ENCODE measurements around the gene PPP2R2D. TPM values are rescaled to one million over a fixed set of nuclear protein-coding genes. Genes with fewer than 3 reads are reported as not detected.

Gene PPP2R2D
- total RNA-seq, 1 donor from 2014 or later: 39.1 TPM

DNA sequence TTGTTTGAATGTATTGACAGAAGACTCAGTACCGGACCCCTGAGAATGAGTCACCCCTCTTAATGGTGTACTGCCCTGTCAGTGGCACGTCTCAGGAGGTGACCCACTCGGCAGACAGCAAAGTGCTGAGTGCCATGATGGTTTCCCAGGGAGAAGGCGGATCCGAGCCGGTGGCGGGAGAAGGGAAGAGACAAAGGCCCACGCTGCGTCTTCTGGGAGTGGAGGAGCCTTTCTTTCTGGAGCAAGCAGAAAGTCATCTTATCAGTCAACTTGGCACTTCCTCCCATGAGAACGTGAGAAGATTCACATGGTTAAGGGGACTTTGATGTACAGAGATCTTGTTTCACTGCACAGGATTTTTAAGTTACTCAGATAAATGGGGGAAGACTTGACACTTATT is 14.6 kb upstream of the PPP2R2D start:
- intact Hi-C loops (cut with micrococcal nuclease): no loop called here

DNA sequence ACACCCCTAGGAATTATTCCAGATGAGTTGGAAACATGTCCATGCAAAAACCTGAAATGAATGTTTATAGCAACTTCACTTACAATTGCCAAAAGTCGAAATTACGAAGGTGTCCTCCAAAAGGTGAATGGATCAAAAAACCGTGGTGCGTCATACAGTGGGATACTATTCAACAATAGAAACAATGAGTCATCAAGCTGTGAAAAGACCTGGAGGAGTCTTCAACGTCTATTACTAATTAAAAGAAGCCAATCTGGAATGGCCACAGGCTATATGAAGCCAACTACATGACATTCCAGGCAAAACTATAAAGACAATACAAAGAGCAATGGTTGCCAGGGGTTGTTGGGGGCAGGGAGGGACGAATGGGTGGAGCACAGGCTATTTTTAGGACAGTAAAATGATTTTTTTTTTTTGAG is 12.6 kb upstream of the PPP2R2D start:
- intact Hi-C loops (cut with micrococcal nuclease): no loop called here

DNA sequence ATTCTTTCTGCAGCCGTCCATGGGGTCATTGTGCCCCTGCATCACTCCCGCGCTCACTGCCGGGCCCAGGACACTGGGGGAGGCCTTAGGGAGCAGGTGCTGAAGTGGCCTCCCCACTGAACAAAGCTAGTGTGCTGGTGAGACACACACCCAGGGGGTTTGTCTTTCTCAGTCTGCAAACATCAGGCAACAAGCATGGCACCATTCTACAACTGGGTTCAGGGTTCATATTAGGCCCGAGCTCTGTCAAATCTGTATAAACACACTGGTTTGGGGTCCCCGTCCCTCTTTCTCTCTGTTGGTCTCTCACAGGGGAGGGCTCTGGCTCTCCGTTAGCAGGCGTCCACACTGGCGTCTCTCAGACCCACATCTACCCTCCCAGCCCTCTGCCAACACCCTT is 11.1 kb upstream of the PPP2R2D start:
- intact Hi-C loops (cut with micrococcal nuclease): no loop called here

DNA sequence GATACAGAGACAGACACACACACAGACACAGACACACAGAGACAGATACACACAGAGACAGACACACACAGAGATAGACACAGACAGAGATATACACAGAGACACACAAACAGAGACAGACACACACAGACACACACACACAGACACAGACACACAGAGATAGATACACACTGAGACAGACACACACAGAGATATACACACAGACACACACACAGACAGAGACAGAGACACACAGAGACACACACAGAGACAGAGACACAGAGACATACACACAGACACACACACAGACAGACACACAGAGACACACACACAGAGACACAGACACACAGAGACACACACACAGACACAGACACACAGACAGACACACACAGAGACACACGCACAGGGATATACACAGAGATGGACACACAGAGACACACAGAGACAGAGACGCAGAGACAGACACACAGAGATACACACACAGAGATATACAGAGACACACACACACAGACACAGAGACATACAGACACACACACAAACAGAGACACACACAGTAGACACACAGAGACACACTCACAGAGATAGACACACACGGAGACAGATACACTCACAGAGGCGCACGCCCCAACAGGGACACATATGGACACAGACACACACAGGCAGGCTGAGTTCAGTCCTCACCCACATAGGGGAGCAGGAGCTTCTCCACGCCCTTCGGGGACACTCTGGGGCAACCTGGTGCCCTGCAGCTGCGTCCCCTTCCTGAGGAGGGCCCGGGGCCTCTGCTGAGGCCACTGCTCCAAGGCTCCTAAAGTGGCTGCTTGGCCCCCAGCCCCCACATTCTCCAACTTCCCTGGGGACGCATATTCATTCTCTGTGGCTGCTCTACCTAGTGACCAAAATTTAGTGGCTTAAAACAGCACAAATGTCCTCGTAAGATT is 10.3 kb upstream of the PPP2R2D start:
- intact Hi-C loops (cut with micrococcal nuclease): no loop called here

DNA sequence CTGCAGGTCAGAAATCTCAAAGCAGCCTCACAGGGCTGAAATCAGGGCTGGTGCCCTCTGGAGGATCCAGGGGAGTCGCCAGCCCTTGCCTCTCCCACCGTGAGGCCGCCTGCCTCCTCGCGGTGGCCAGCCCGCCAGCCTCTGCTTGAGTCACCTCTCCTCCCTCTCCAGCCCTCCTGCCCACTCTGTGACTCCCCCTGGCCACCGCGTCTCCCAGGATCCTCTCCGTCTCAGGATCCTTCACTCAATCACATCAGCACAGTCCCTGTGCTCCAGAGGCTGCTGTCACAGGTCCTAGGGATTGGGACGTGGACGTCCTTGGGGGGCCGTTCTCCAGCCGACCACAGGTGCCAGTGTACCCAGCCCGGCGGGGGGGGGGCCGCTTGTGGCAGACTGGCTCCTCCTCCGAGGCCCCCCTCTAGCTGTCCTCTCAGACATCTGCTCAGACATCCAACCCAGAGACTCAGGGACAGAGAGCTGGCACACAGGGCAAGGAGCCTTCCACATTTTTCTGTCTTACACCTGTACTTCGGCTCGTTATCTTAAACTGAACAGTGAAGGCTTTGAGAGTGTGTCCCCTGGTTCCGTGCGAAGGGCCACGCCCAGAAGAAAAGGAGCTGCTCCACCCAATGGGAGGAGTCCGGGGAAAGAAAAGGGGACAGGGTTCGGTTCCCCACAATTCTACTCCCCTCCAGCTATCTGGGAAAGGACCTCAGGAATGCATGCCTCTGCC is 9.4 kb upstream of the PPP2R2D start:
- intact Hi-C loops (cut with micrococcal nuclease): no loop called here

DNA sequence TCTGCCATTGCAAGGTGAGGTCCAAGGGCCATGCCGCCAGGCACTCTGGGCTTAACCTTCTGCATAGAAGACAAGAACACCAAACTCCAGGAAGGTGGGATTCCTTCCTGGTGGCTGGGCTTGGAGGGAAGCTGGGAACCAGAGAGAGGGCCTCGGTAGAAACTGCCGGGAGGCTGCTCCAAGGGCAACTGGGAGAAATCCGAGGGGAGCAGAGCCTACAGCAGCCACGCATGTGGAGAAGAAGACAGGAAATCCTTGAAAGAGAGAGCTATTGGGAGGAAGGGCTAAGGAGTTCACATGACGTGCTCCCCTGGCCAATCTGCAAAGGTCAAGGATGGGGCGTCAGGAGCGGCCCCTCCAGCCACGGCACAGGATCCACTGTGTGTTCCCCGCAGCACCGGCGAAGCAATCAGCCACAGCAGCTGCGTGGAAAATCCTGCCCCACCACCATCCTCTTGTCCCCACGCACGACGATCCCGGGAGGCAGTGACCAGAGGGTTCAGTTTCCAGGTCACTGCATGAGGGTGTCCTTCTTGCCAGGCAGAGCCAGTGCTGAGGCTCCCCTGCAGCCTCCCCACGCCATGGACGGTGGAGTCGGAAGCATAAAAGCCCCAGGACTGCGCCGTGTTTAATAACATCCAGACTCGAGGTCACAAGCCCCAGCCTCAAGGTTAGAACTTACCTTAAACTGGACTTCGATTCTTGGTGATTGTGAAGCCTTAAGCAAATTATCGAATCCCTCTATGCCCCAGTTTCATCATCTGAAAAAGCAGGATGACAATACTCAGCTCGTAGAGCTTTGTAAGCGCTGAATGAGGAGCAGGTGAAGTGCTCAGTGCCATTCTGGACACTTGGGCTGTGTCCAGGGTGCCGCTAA is 8.6 kb upstream of the PPP2R2D start:
- intact Hi-C loops (cut with micrococcal nuclease): no loop called here

DNA sequence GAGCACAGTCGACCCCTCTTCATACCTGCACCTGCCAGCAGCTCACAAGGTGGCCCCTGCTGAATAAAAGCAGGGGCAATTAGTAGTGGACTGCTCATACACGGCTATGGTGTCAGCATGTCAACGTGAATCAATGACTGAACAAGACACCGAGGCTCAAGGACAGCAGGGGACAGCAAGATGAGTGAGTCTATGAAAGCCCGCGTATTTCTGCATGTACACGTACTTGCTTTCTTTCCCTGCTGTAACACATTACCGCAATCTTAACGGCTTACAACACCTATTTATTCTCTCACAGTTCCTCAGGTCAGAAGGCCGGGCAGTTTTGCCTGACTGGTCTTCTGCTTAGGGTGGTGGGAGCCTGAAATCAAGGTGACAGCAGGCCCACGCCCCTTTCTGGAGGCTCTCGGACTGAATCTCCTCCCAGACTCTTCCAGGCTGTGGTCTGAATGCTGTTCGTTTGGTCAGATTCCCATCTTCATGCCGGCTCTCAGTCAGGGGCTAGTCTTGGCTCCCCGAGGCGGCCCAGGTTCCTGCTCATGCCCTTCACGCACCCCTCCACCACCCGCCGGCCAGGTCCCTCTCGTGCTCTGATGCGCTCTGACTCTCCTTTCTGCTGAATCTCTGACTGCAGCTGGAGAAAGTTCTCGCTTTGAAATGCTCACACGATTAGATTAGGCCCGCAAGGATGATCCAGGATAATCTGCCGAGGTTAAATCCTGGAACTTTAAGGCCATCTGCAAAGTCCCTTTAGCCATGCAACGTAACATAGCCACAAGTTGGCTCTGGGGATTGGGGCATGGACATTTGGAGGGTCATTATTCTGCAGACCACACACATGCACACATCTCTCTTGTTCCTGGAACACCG is 7.8 kb upstream of the PPP2R2D start:
- intact Hi-C loops (cut with micrococcal nuclease): no loop called here

DNA sequence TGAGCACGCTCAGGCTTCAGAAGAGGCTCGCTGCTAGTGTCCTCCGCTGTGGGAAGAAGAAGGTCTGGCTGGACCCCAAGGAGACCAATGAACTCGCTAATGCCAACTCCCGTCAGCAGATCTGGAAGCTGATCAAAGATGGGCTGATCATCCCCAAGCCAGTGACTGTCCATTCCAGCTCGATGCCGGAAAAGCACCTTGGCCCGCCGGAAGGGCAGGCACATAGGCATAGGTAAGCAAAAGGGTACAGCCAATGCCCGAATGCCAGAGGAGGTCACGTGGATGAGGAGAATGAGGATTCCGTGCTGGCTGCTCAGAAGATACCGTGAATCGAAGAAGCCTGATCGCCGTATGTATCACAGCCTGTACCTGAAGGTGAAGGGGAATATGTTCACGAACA is 5.7 kb upstream of the PPP2R2D start:
- intact Hi-C loops (cut with micrococcal nuclease): no loop called here

DNA sequence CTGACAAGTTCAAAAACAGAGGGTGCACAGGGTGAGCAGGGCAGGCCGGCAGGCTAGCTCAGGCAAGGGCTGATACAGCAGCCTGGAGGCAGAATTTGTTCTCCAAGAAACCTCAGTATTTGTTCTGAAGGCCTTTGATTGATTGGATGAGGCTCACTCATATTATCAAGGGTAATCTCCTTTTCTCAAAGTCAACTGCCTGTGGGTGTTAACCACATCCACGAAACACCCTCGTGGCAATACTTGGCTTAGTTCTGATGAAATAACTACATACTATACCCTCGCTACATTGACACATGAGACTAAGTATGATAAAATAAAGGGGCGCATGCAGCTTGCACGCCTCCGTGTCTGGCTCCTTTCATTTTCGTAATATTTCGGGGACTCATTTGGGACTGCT is 4.4 kb upstream of the PPP2R2D start:
- intact Hi-C loops (cut with micrococcal nuclease): no loop called here

DNA sequence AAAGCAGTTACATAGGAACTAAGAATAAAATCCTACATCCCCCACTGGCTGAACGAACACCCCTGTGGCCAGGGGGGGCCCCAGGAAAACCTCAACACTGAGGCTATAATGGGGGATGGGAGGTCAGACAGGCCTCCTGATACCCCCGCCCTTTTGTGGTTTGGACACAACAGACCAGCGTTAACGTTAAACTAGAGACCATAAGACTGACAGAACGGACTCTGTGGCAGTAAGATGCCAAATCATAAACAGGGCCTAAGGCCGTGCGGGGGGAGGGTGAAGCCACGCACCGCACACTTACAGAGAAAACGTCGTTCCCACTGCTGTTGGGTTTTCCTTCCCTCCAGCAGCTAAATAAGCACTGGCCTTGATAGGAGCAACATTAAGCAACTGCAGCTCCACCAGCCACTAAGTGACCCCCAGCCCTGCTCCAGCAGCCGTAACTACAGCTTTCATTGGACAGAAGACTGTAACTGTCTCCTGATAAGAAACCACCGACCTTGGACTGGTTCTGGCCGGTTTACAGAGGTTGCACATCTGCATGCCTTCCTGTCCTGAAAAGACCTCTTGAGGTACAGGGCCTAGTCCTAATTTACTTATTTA is 3.4 kb upstream of the PPP2R2D start:
- intact Hi-C loops (cut with micrococcal nuclease): no loop called here

DNA sequence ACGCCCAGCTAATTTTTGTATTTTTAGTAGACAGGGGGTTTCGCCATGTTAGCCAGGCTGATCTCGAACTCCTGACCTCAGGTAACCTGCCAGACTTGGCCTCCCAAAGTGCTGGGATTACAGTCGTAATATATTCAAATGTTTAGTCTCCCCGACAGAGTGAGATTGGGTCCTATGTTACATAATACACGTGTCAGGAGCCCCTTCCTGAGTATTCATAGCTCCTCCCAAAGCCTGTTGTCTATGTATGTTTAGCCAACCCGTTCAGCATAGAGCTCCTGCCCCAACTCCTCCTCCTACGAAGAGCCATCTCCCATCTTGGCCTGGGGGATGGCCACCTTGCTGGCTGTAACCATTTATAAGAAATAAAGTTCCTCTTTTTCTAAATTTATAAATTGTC is 2.7 kb upstream of the PPP2R2D start:
- intact Hi-C loops (cut with micrococcal nuclease): no loop called here

DNA sequence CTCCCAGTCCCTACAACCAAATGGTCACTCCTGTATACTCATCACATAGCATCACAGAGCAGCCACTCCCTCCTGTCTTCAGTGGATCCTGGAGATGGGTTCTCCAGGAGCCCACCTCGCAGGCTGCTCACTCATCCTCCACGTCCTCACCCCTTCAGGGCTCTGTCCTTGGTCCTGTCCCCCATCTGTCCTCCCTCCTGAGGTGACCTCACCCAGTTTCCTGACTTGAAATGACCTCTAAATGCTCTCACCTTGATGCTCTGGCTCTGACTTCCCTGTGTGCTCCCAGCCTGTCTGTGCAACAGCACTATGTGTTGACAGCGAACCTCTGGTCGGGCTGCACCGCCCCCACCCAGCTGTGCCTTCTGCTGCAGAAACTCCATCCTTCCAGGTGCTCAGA is 2.1 kb upstream of the PPP2R2D start:
- intact Hi-C loops (cut with micrococcal nuclease): no loop called here

DNA sequence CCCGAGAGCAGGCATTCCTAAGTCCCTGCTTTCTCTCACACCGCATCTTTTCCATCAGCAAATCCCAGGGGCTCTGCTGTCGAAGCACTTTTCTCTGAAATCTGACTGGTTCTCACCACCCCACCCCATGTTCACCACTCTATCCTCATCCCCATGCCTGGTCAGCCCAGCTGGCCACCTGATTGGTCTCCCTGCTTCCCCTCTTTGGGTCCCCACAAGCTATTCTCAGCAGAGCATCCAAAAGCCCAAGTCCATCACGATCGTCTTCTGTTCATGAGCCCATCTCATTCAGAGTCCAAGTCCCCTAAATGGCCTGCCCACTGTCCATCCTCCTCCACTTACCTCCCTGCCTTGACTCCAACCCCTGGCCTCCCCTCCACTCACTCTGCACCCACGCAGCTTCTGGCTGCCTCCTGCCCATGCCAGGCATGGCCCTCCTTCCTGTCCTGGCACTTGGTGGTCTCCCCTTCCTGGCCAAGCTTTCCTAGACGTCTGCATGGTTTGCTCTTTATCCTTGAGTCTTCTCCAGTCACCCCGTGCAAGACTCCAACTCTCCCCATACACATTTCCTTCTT is 1.6 kb upstream of the PPP2R2D start:
- intact Hi-C loops (cut with micrococcal nuclease): no loop called here

DNA sequence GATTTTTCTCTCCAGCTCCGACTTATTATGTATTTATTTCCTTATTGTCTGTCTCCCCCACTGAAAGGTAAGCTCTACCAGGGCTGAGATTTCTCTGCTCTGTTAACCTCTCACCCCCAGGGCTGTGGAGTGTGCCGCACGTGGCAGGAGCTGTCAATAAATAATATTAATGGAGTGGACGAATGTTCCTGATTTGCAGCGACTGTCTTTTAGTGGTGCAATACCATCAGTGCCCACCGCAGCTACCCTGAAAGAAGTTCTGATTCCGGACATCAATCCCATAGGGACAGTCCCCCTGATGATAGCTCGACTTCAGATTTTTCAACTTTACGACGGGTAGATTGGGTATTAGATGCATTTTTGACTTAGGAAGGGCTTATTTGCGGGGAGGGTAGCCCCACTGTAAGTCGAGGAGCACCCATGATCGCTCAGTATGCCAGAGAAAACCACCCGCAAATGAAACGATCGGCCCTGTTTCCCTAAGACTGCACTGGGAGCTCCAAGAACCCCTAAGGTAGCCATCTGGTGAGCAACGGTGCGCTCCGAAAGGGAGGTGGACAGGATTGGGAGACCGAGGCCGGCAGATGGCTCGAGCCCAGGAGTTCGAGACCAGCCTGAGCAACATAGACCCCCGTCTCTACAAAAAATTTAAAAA is 986 bp upstream of the PPP2R2D start:
- intact Hi-C loops (cut with micrococcal nuclease): loop anchor here (1.0 to 5.0 kb wide), 11 partner anchors 15 to 1760 kb away; partner anchors contain the start of genes BNIP3, INPP5A, LRRC27 and TUBGCP2

DNA sequence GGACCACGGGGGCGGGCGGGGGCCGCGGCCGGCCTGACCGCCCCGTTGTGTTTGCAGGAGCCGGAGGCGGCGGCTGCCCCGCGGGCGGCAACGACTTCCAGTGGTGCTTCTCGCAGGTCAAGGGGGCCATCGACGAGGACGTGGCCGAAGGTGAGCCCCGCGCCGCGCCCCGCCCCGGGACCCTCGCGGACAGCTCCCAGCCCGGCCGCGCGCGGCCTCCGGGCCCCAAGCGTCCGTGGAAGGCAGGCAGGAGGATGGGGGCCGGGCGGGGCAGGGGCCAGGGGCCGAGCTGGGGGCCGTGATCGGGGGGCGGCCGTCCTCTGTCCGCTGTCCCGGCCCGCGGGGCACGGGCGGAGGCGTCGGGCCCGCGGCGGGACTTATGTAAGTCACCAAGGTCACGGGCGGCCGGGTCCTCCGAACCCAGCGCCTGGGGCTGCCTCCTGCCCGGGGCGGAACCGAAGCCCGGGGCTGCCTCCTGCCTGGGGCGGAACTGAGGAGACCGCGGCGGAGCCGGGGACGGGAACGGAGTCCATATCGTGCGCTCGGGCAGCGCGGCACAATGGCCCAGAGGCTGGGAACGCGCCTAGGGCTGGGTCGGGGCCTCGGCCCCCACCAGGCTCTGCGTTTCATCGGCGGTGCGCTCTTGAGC is 497 bp downstream of the PPP2R2D start:
- intact Hi-C loops (cut with micrococcal nuclease): loop anchor here (2.0 to 5.0 kb wide), 4 partner anchors 121 to 1407 kb away; partner anchors contain the start of genes LRRC27, TUBGCP2 and ZNF511

DNA sequence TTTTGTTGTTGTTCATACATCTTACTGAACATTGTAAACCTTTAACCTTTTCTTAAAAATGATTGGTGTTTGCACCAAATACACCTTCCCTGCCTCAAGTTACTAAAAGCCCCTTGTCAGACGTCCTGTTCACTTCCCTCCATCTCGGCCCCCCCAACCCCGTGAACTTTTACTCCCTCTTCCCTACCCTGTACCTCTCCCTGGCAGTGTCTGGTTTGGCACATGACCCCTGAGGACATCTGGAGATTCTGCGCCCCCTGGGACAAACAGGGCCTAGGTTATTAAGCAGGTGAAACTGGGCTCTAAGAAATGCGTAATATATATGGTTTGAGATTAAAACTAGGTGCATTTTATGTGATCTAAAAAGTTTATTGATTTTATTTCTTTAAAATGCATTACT is 1.4 kb downstream of the PPP2R2D start:
- intact Hi-C loops (cut with micrococcal nuclease): loop anchor here (5.0 kb wide), 3 partner anchors 120 to 545 kb away; partner anchors contain the start of gene LRRC27

DNA sequence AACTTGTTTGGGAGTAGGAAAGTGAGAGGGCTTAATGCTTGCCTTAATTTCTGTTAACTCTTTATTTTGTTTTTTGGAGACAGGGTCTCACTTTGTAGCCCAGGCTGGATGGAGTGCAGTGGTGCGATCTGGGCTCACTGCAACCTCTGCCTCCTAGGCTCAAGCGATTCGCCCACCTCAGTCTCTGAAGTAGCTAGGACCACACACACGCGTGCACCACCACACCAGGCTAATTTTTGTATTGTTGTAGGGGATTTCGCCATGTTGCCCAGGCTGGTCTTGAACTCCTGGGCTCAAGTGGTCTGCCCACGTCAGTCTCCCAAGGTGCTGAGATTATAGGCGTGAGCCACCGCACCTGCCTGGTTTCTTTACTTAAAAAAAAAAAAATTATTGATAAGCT is 1.9 kb downstream of the PPP2R2D start:
- intact Hi-C loops (cut with micrococcal nuclease): loop anchor here (5.0 kb wide), 3 partner anchors 120 to 545 kb away; partner anchors contain the start of gene LRRC27

DNA sequence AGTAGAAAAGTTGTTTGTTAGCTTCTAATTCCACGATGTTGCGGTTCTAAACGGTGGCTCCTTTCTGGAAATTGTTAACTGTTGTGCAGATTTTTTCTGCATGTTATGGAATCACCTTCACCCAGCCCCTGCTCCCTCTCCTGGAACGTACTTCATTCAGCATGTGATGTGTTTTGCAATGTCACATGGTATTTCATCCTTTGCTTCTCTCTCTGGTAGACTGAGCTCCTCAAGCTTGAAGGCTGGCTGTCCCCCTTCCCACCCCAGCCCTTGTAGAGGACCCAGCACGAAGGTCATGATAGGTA is 4.4 kb downstream of the PPP2R2D start:
- intact Hi-C loops (cut with micrococcal nuclease): loop anchor here (1.0 kb wide), 1 partner anchor 15 kb away; no protein-coding TSS in a partner anchor

Measured in T-helper 1 cell treated with Interleukin-12 subunit alpha and Interleukin-12 subunit beta and Interleukin-4 antibody, amounts not matched to agents 30 ng/mL and 1 ng/mL, for 36 hours (primary cell).